Choroid plexus epithelial cell (primary cell): Measurements from ENCODE around the gene XRCC5.
"Not testable (repeated sequence)": the region's sequence is repeated elsewhere in the genome, so short reads cannot be mapped to it uniquely, and the experiment has no call there.

ENCODE experiments used
- DNase-seq: peaks from one replicate; pipeline ENCODE4 v3.0.0-alpha.2; 2010; ENCODE audit warnings: low read depth
- H3K4me3 ChIP-seq: 2 replicates; pipeline ENCODE4 v1.5.1; 2011; ENCODE audit warnings: low read depth, mild to moderate bottlenecking, control low read depth, low read length, moderate library complexity
- CTCF ChIP-seq: conservative IDR thresholded peaks from 2 replicates; pipeline ENCODE4 v1.5.1; 2011; ENCODE audit warnings: low read depth, mild to moderate bottlenecking, control low read depth, inconsistent platforms, low read length, moderate library complexity

The XRCC5 gene

GRCh38 chr2:216202626-216203250 lies 93.6 kb downstream of the XRCC5 start:
- no peak overlapping the region for H3K4me3 ChIP-seq
- no peak for TF ChIP-seq CTCF
- DNase-seq, result peak; percentile 34

GRCh38 chr2:216205486-216205885 lies 96.3 kb downstream of the XRCC5 start:
- no peak for TF ChIP-seq CTCF
- no peak overlapping the region for H3K4me3 ChIP-seq
- no peak for DNase-seq

GRCh38 chr2:216206041-216206703 lies 97.0 kb downstream of the XRCC5 start:
- no peak for DNase-seq
- no peak overlapping the region for H3K4me3 ChIP-seq
- no peak for TF ChIP-seq CTCF

GRCh38 chr2:216206821-216207220 lies 97.7 kb downstream of the XRCC5 start:
- DNase-seq, result no peak
- no peak for TF ChIP-seq CTCF
- no peak overlapping the region for H3K4me3 ChIP-seq

GRCh38 chr2:216208661-216209060 lies 99.5 kb downstream of the XRCC5 start:
- not testable (repeated sequence) for H3K4me3 ChIP-seq, DNase-seq

GRCh38 chr2:216210701-216211540 lies 101.8 kb downstream of the XRCC5 start:
- DNase-seq, result peak; percentile 70
- no peak for TF ChIP-seq CTCF
- no peak overlapping the region for H3K4me3 ChIP-seq

GRCh38 chr2:216211614-216212145 lies 102.5 kb downstream of the XRCC5 start:
- no peak overlapping the region for H3K4me3 ChIP-seq
- no peak for TF ChIP-seq CTCF
- no peak for DNase-seq
